CD14-positive monocyte (primary cell): ENCODE data around the gene ITPR3. TPM values are rescaled to one million over a fixed set of nuclear protein-coding genes. Genes with fewer than 3 reads are reported as not detected.

Source experiments
- DNase-seq, 3 donors: peaks; one replicate each; pipeline ENCODE4 v3.0.0-alpha.2; 2011 to 2022
- H2AFZ ChIP-seq: 2 replicates; pipeline ENCODE4 v1.6.0; 2012; ENCODE audit warnings: mild to moderate bottlenecking, low read depth, low read length, inconsistent platforms; ENCODE audit not compliant: insufficient read depth, poor library complexity, severe bottlenecking
- H3K27ac ChIP-seq, 2 donors: 1 replicate in 1 of 2; 2 replicates in 1 of 2; pipeline ENCODE4 v1.5.1; 2012 to 2013; ENCODE audit warnings: low read length in 2 of 2, control low read depth in 1 of 2, inconsistent platforms in 1 of 2, low read depth in 1 of 2, mild to moderate bottlenecking in 1 of 2
- H3K27me3 ChIP-seq, 2 donors: one replicate each; pipeline versions ENCODE4 v1.6.0 to v1.6.1; 2011 to 2013; ENCODE audit warnings: low read length in 2 of 2; ENCODE audit not compliant: control insufficient read depth in 2 of 2, insufficient read depth in 2 of 2
- H3K36me3 ChIP-seq, 2 donors: replicated peaks in 1 of 2; 1 replicate in 1 of 2; 2 replicates in 1 of 2; pipeline versions ENCODE4 v1.5.1 to v1.6.1; 2012 to 2013; ENCODE audit warnings: low read length in 2 of 2, control low read depth in 1 of 2, inconsistent platforms in 1 of 2, mild to moderate bottlenecking in 1 of 2; ENCODE audit not compliant: insufficient read depth in 2 of 2, control insufficient read depth in 1 of 2
- H3K4me1 ChIP-seq, 2 donors: 1 replicate in 1 of 2; 2 replicates in 1 of 2; pipeline versions ENCODE4 v1.5.1 to v1.6.1; 2012 to 2013; ENCODE audit warnings: low read length in 2 of 2, control low read depth in 1 of 2, inconsistent platforms in 1 of 2, mild to moderate bottlenecking in 1 of 2, moderate library complexity in 1 of 2; ENCODE audit not compliant: insufficient read depth in 2 of 2, control insufficient read depth in 1 of 2
- H3K4me2 ChIP-seq: replicated peaks from 2 replicates; pipeline ENCODE3; 2012; ENCODE audit warnings: low read length, moderate library complexity, mild to moderate bottlenecking; ENCODE audit not compliant: poor library complexity, severe bottlenecking; ENCODE audit errors: extremely low read depth
- H3K4me3 ChIP-seq, 3 experiments: fragments of 200-600 bp in 1 of 3; sonication (generic) in 1 of 3; replicated peaks in 1 of 3; 1 replicate in 2 of 3; 2 replicates in 1 of 3; pipeline ENCODE4 v1.5.1; 2011 to 2013; ENCODE audit warnings: low read length in 3 of 3, mild to moderate bottlenecking in 3 of 3, control low read depth in 2 of 3, low read depth in 2 of 3, inconsistent platforms in 1 of 3, moderate library complexity in 1 of 3
- H3K79me2 ChIP-seq: 2 replicates; pipeline ENCODE4 v1.6.0; 2012; ENCODE audit warnings: mild to moderate bottlenecking, control low read depth, inconsistent platforms, low read length, moderate library complexity; ENCODE audit not compliant: insufficient read depth
- H3K9ac ChIP-seq: 2 replicates; pipeline ENCODE4 v1.6.0; 2017; ENCODE audit warnings: low read length, mild to moderate bottlenecking; ENCODE audit not compliant: insufficient read depth, poor library complexity, severe bottlenecking
- H3K9me3 ChIP-seq, 2 donors: replicated peaks in 1 of 2; 1 replicate in 1 of 2; 2 replicates in 1 of 2; pipeline versions ENCODE4 v1.5.1 to v1.6.1; 2012 to 2013; ENCODE audit warnings: low read length in 2 of 2, control low read depth in 1 of 2; ENCODE audit not compliant: control insufficient read depth in 1 of 2, insufficient read depth in 1 of 2
- H4K20me1 ChIP-seq: 2 replicates; pipeline ENCODE4 v1.6.0; 2012; ENCODE audit warnings: mild to moderate bottlenecking, low read length, control low read depth, moderate library complexity; ENCODE audit not compliant: insufficient read depth
- H3K27ac Mint-ChIP-seq, 7 donors: one replicate each; pipeline ENCODE4 v1.8.0; 2020; ENCODE audit warnings: mild to moderate bottlenecking in 7 of 7, mixed read lengths in 7 of 7, moderate library complexity in 6 of 7, inconsistent platforms in 2 of 7
- H3K27me3 Mint-ChIP-seq, 3 donors: one replicate each; pipeline ENCODE4 v1.8.0; 2021 to 2022; ENCODE audit warnings: low read depth in 3 of 3, mild to moderate bottlenecking in 3 of 3, mixed read lengths in 3 of 3, moderate library complexity in 3 of 3, inconsistent platforms in 1 of 3
- H3K36me3 Mint-ChIP-seq, 2 donors: one replicate each; pipeline ENCODE4 v1.8.0; 2020; ENCODE audit warnings: mixed read lengths in 2 of 2, inconsistent platforms in 1 of 2, mild to moderate bottlenecking in 1 of 2
- H3K4me1 Mint-ChIP-seq: one replicate; pipeline ENCODE4 v1.8.0; 2020; ENCODE audit warnings: mild to moderate bottlenecking, mixed read lengths
- H3K4me3 Mint-ChIP-seq, 2 donors: one replicate each; pipeline ENCODE4 v1.8.0; 2020; ENCODE audit warnings: mild to moderate bottlenecking in 2 of 2, mixed read lengths in 2 of 2, moderate library complexity in 1 of 2
- H3K9me3 Mint-ChIP-seq, 7 donors: one replicate each; pipeline ENCODE4 v1.8.0; 2020 to 2022; ENCODE audit warnings: mixed read lengths in 7 of 7, mild to moderate bottlenecking in 6 of 7, moderate library complexity in 6 of 7, inconsistent platforms in 2 of 7
- CTCF ChIP-seq: fragments of 200-600 bp; IDR thresholded peaks from one replicate; pipeline ENCODE4 v1.8.0; 2022; ENCODE audit warnings: antibody characterized with exemption, mild to moderate bottlenecking
- WGBS: methylation state at CpG from one replicate; pipeline ENCODE4 v1.1.5; 2013; ENCODE audit warnings: missing lambda C conversion rate; ENCODE audit not compliant: insufficient coverage; 5-methylcytosine and 5-hydroxymethylcytosine counted together
- intact Hi-C, 2 donors: fragments of 100-400 bp; cut with micrococcal nuclease; formaldehyde crosslinking; loops; one replicate each; pipeline versions ENCODE4 v1.15.0 to v1.15.1; 2023
- polyA plus RNA-seq, 3 donors: library from polyadenylated mRNA; depleted of rRNA in 1 of 3; unstranded in 2 of 3; stranded (reverse) in 1 of 3; fragments of 300-500 nt in 2 of 3; fragments of >200 nt in 1 of 3; fragmentation: Illumina TruSeq in 2 of 3; gene quantifications; 1 replicate in 2 of 3; 2 replicates in 1 of 3; pipeline ENCODE4 v1.2.3, GENCODE V29; 2012 to 2021

Gene ITPR3
- polyA plus RNA-seq, 3 donors, result 1.8 TPM; not detected in 2

GRCh38 chr6:33575211-33575610 lies 45.9 kb upstream of the ITPR3 start:
- Histone ChIP-seq H3K27me3 (no peaks in the 10 kb centered on the region), H3K36me3 (peaks cover 26 to 34% of the 10 kb centered on the region in 2 donors), H3K4me1 (peaks cover 46 to 55% of the 10 kb centered on the region in 2 donors), H4K20me1 (no peaks in the 10 kb centered on the region), H2AFZ (no peak overlapping the region), H3K79me2 (peaks cover 41% of the 10 kb centered on the region), H3K27ac (no peak overlapping the region), H3K4me2 (no peak overlapping the region), H3K9me3 (no peaks in the 10 kb centered on the region), H3K9ac (no peak overlapping the region), H3K4me3 (no peak overlapping the region)
- Mint-ChIP-seq H3K27me3 (no peaks in the 10 kb centered on the region), H3K4me3 (no peak overlapping the region), H3K27ac (peak overlapping the region in 2 of 7 donors; percentile 45 to 58), H3K4me1 (peaks cover 49% of the 10 kb centered on the region), H3K36me3 (peaks cover 43 to 49% of the 10 kb centered on the region in 2 donors), H3K9me3 (no peaks in the 10 kb centered on the region)
- 100% methylated on average over 8 of the region's 8 CpGs for WGBS
- TF ChIP-seq CTCF, result no peak
- intact Hi-C loops, result no loop called here
- no peak for DNase-seq

- no peaks in the 10 kb centered on the region for H3K9me3 ChIP-seq
- WGBS, result 75% methylated on average over 7 of the region's 11 CpGs
- peak overlapping the region; percentile 76 to 90 for H3K27ac ChIP-seq
- H3K4me3 ChIP-seq, result peak overlapping the region in 1 of 3 experiments; percentile 99
- Mint-ChIP-seq H3K36me3 (peaks cover 43 to 49% of the 10 kb centered on the region in 2 donors), H3K4me1 (peaks cover 39% of the 10 kb centered on the region), H3K27me3 (no peaks in the 10 kb centered on the region), H3K4me3 (peak overlapping the region; percentile 31 to 53), H3K27ac (peak overlapping the region; percentile 91 to 97 (median 93)), H3K9me3 (no peaks in the 10 kb centered on the region)
- peak overlapping the region; percentile 88 for H3K4me2 ChIP-seq
- peak overlapping the region; percentile 1 for H3K9ac ChIP-seq
- intact Hi-C loops, result no loop called here
- H4K20me1 ChIP-seq, result no peaks in the 10 kb centered on the region
- H3K4me1 ChIP-seq, result peaks cover 40 to 45% of the 10 kb centered on the region in 2 donors
- H3K36me3 ChIP-seq, result peaks cover 26 to 34% of the 10 kb centered on the region in 2 donors
- H3K27me3 ChIP-seq, result no peaks in the 10 kb centered on the region
- no peak for DNase-seq
- H3K79me2 ChIP-seq, result peaks cover 41% of the 10 kb centered on the region
- TF ChIP-seq CTCF, result no peak
- peak overlapping the region; percentile 61 for H2AFZ ChIP-seq
These were observed 44.5 kb upstream of the ITPR3 start for GRCh38 chr6:33576668-33577067.
